IMR-90 (cell line): ENCODE measurements around the gene TGM2. TPM values are rescaled to one million over a fixed set of nuclear protein-coding genes. Genes with fewer than 3 reads are reported as not detected.

ENCODE experiments used
- ATAC-seq: fragments of 200-7000 bp; cut with Tn5 transposase; 2 replicates; pipeline ENCODE4 v1.9.1; 2020; ENCODE audit warnings: low read depth, mild to moderate bottlenecking, moderate library complexity
- BruUV-seq: library from RNA; stranded (reverse); fragments of 400-500 nt; replicated peaks from 2 replicates; lab custom pipeline; 2021; lab: Mats Ljungman, UMichigan
- CTCF ChIA-PET: fragments of 300-600 bp; formaldehyde crosslinking; extraction: SDS; loops from one replicate; lab custom pipeline; 2021; ENCODE audit warnings: antibody characterized with exemption; lab: Yijun Ruan, JAX
- POLR2A ChIA-PET: fragments of 300-600 bp; sonication (Branson Sonifier 250); formaldehyde crosslinking; loops from one replicate; lab custom pipeline; 2022; ENCODE audit warnings: antibody characterized with exemption; ENCODE audit not compliant: unreplicated experiment; lab: Charles Lee
- DNase-seq: peaks from one replicate; pipeline ENCODE4 v3.0.0; 2013
- H2AFZ ChIP-seq: replicated peaks from 2 replicates; pipeline ENCODE3; 2013; ENCODE audit warnings: low read length, mild to moderate bottlenecking; ENCODE audit not compliant: poor library complexity
- H2AK5ac ChIP-seq: 2 replicates; pipeline ENCODE4 v1.6.1; 2013; ENCODE audit warnings: low read depth, low read length, inconsistent platforms
- H2AK9ac ChIP-seq: replicated peaks from 2 replicates; pipeline ENCODE3; 2013; ENCODE audit warnings: mild to moderate bottlenecking, low read depth, low read length, moderate library complexity; ENCODE audit not compliant: poor library complexity
- H2BK120ac ChIP-seq: 2 replicates; pipeline ENCODE4 v1.6.1; 2013; ENCODE audit warnings: low read depth, low read length, inconsistent platforms
- H2BK15ac ChIP-seq: 3 replicates; pipeline ENCODE4 v1.6.1; 2013; ENCODE audit warnings: low read depth, low read length, inconsistent platforms
- H2BK20ac ChIP-seq: 2 replicates; pipeline ENCODE4 v1.6.1; 2013; ENCODE audit warnings: low read depth, mild to moderate bottlenecking, inconsistent platforms, low read length, moderate library complexity
- H2BK5ac ChIP-seq: 2 replicates; pipeline ENCODE4 v1.6.1; 2013; ENCODE audit warnings: mild to moderate bottlenecking, low read depth, low read length, inconsistent platforms; ENCODE audit not compliant: poor library complexity, severe bottlenecking
- H3K14ac ChIP-seq: replicated peaks from 2 replicates; pipeline ENCODE4 v1.6.1; 2013; ENCODE audit warnings: low read depth, low read length, inconsistent platforms
- H3K18ac ChIP-seq: 2 replicates; pipeline ENCODE4 v1.6.1; 2013; ENCODE audit warnings: low read depth, low read length, control low read depth
- H3K23ac ChIP-seq: 2 replicates; pipeline ENCODE4 v1.6.1; 2013; ENCODE audit warnings: low read depth, low read length, inconsistent platforms
- H3K27ac ChIP-seq: 2 replicates; pipeline ENCODE4 v1.5.1; 2013; ENCODE audit warnings: mild to moderate bottlenecking, control low read depth, low read length; ENCODE audit not compliant: insufficient read depth
- H3K27me3 ChIP-seq: 2 replicates; pipeline ENCODE4 v1.6.1; 2013; ENCODE audit warnings: low read length; ENCODE audit not compliant: control insufficient read depth, insufficient read depth
- H3K36me3 ChIP-seq: 2 replicates; pipeline ENCODE4 v1.6.1; 2013; ENCODE audit warnings: low read length, mixed read lengths; ENCODE audit not compliant: control insufficient read depth, insufficient read depth
- H3K4ac ChIP-seq: 2 replicates; pipeline ENCODE4 v1.6.1; 2013; ENCODE audit warnings: low read depth, low read length, inconsistent platforms
- H3K4me1 ChIP-seq: 2 replicates; pipeline ENCODE4 v1.6.1; 2013; ENCODE audit warnings: low read length, mixed read lengths; ENCODE audit not compliant: control insufficient read depth, insufficient read depth
- H3K4me2 ChIP-seq: 2 replicates; pipeline ENCODE4 v1.6.1; 2013; ENCODE audit warnings: low read depth, mild to moderate bottlenecking, control low read depth, low read length, moderate library complexity
- H3K4me3 ChIP-seq: 2 replicates; pipeline ENCODE4 v1.5.1; 2013; ENCODE audit warnings: low read depth, mild to moderate bottlenecking, control low read depth, low read length, moderate library complexity; ENCODE audit not compliant: insufficient read depth
- H3K56ac ChIP-seq: 2 replicates; pipeline ENCODE4 v1.6.1; 2013; ENCODE audit warnings: low read length, inconsistent platforms; ENCODE audit not compliant: insufficient read depth; ENCODE audit errors: extremely low read depth
- H3K79me1 ChIP-seq, 2 experiments: 2 replicates each; pipeline ENCODE4 v1.6.1; 2013; ENCODE audit warnings: low read length in 2 of 2, inconsistent platforms in 1 of 2, low read depth in 1 of 2
- H3K9ac ChIP-seq: 2 replicates; pipeline ENCODE4 v1.6.1; 2013; ENCODE audit warnings: low read depth, low read length, control low read depth
- H3K9me1 ChIP-seq: 2 replicates; pipeline ENCODE4 v1.6.1; 2013; ENCODE audit warnings: low read length, inconsistent platforms; ENCODE audit not compliant: insufficient read depth
- H3K9me3 ChIP-seq: 2 replicates; pipeline ENCODE4 v1.6.1; 2013; ENCODE audit warnings: low read length; ENCODE audit not compliant: control insufficient read depth, insufficient read depth
- H4K20me1 ChIP-seq: 2 replicates; pipeline ENCODE4 v1.6.1; 2013; ENCODE audit warnings: low read length, inconsistent platforms; ENCODE audit not compliant: insufficient read depth
- H4K5ac ChIP-seq: 2 replicates; pipeline ENCODE4 v1.6.1; 2013; ENCODE audit warnings: mild to moderate bottlenecking, low read depth, low read length, control low read depth
- H4K8ac ChIP-seq, 2 experiments: 2 replicates each; pipeline ENCODE4 v1.6.1; 2013; ENCODE audit warnings: low read depth in 2 of 2, low read length in 2 of 2, control low read depth in 1 of 2, inconsistent platforms in 1 of 2
- H4K91ac ChIP-seq: 2 replicates; pipeline ENCODE4 v1.6.1; 2013; ENCODE audit warnings: low read depth, low read length, inconsistent platforms; ENCODE audit not compliant: insufficient read depth
- CHD1 ChIP-seq: IDR thresholded peaks from 2 replicates; pipeline ENCODE4 v1.6.1; 2012; ENCODE audit warnings: low read depth, low read length, improper control_type of control experiment
- FOS ChIP-seq: fragments of 150-350 bp; IDR thresholded peaks from 2 replicates; pipeline ENCODE4 v1.6.1; 2016; ENCODE audit warnings: low read depth, low read length
- MAFK ChIP-seq: IDR thresholded peaks from 2 replicates; pipeline ENCODE4 v1.6.1; 2012; ENCODE audit warnings: low read depth, low read length, improper control_type of control experiment
- MAZ ChIP-seq: IDR thresholded peaks from 2 replicates; pipeline ENCODE4 v1.6.1; 2012; ENCODE audit warnings: low read depth, mild to moderate bottlenecking, low read length, improper control_type of control experiment, moderate library complexity, borderline replicate concordance
- MXI1 ChIP-seq: IDR thresholded peaks from 2 replicates; pipeline ENCODE4 v1.6.1; 2012; ENCODE audit warnings: low read depth, mild to moderate bottlenecking, low read length, moderate library complexity, borderline replicate concordance
- NFE2L2 ChIP-seq: fragments of 150-350 bp; IDR thresholded peaks from 2 replicates; pipeline ENCODE4 v1.6.1; 2016; ENCODE audit warnings: low read depth, mild to moderate bottlenecking, low read length
- POLR2A ChIP-seq: IDR thresholded peaks from 2 replicates; pipeline ENCODE4 v1.6.1; 2012; ENCODE audit warnings: mild to moderate bottlenecking, low read depth, low read length
- RAD21 ChIP-seq: IDR thresholded peaks from 2 replicates; pipeline ENCODE4 v1.6.1; 2012; ENCODE audit warnings: low read length, improper control_type of control experiment
- RFX5 ChIP-seq: IDR thresholded peaks from 2 replicates; pipeline ENCODE4 v1.8.0; 2012; ENCODE audit warnings: low read depth, mild to moderate bottlenecking, low read length, moderate library complexity
- USF2 ChIP-seq: fragments of 150-350 bp; IDR thresholded peaks from 2 replicates; pipeline ENCODE4 v1.6.1; 2017; ENCODE audit warnings: mild to moderate bottlenecking, antibody characterized with exemption, low read length, low read depth
- WGBS, 2 experiments: methylation state at CpG; one replicate each; pipeline versions ENCODE4 v1.1.5 to v1.1.7; 2013; ENCODE audit warnings: missing lambda C conversion rate in 2 of 2; ENCODE audit not compliant: insufficient read length in 1 of 2; ENCODE audit errors: extremely low coverage in 2 of 2; 5-methylcytosine and 5-hydroxymethylcytosine counted together
- dilution Hi-C: fragments of 300-500 bp; cut with HindIII; formaldehyde crosslinking; loops from one replicate; pipeline ENCODE4 v1.14.3; 2018; ENCODE audit warnings: low sequenced_read_pairs; ENCODE audit not compliant: unreplicated experiment
- in situ Hi-C: fragments of 300-500 bp; cut with MboI; formaldehyde crosslinking; loops from 3 replicates; pipeline ENCODE4 v1.14.3; 2019; ENCODE audit warnings: low sequenced_read_pairs, inconsistent platforms, mixed read lengths
- intact Hi-C: fragments of 100-400 bp; cut with micrococcal nuclease; formaldehyde crosslinking; loops from 2 replicates; pipeline ENCODE4 v1.10.0; 2022
- polyA plus RNA-seq, 3 experiments: library from polyadenylated mRNA; depleted of rRNA; stranded (reverse); fragments of >200 nt; gene quantifications; 2 replicates each; pipeline ENCODE4 v1.2.3, GENCODE V29; 2012; ENCODE audit warnings: low replicate concordance in 1 of 3
- total RNA-seq: library from RNA; depleted of rRNA; stranded (reverse); fragments of >200 nt; gene quantifications from 2 replicates; pipeline ENCODE4 v1.2.3, GENCODE V29; 2012

The TGM2 gene
- total and polyA plus RNA-seq, 2 of the 4 experiments (the other 2 are of a cell fraction), result 239 to 268 TPM

DNA sequence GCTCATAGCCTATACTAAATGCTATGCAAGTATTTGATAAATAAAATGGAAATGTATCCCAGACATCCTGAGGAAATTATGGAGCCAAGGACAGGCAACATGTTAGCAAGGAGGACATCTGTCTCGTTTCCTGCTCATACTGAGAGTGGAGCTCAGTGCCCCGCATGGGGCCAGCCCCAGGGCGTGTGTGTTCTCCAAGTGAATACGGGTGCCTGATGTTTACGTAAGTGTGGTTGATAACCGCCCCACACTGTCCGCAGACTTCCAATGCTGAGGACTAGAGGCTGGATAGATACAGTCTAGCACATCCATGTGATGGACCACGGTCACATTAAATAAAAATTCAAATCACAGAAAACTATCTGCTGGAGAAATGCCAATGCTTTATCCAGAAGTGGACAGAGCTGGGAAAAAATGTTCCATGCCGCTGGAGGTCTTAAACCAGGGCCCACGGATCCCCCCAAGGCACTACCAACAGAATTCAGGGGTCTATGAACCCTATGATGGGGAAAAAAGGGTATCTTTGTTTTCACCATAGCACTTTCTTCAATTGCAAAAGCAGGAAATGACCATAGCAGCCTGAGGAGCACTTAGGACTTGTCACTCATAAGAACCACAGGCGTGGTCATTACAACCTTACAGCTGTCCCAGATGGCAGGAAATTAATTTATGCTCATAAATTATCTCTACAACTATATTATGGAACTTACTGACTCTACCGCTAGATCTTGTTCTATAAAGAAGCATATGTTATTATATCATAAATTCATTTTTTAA is 24.9 kb downstream of the TGM2 start:
- ATAC-seq, result no peak
- in situ Hi-C loops, result no loop called here
- intact Hi-C loops, result no loop called here
- dilution Hi-C loops, result no loop called here
- H3K4ac ChIP-seq, result no peak overlapping the region; the same call in 1 of the 2 replicates
- no peak overlapping the region for H3K23ac ChIP-seq
- no peak overlapping the region for H3K56ac ChIP-seq
- H3K9me1 ChIP-seq, result peaks cover 28% of the 10 kb centered on the region
- H3K79me1 ChIP-seq, result peaks cover 4 to 28% of the 10 kb centered on the region in 2 experiments; a peak in 3 of 4 replicates
- ChIA-PET CTCF (interaction anchor here (1.0 kb wide), 1 partner anchor 23 kb away, joined by 3 read pairs; no protein-coding TSS in a partner anchor), POLR2A (no interaction called here)
- no peak overlapping the region for H3K18ac ChIP-seq
- no peak overlapping the region for H4K91ac ChIP-seq
- no peak overlapping the region for H3K9ac ChIP-seq
- H2AK9ac ChIP-seq, result no peak overlapping the region
- no peak overlapping the region for H2BK5ac ChIP-seq
- H3K4me3 ChIP-seq, result no peak overlapping the region
- no peaks in the 10 kb centered on the region for H3K27me3 ChIP-seq
- H3K4me1 ChIP-seq, result peaks cover 17% of the 10 kb centered on the region
- no peak overlapping the region for H4K8ac ChIP-seq
- H3K36me3 ChIP-seq, result peaks cover 65% of the 10 kb centered on the region
- no peak for TF ChIP-seq RAD21
- no peak for TF ChIP-seq FOS
- no peak for TF ChIP-seq RFX5
- no peak for TF ChIP-seq MAZ
- TF ChIP-seq MAFK, result no peak
- TF ChIP-seq POLR2A, result no peak
- TF ChIP-seq NFE2L2, result no peak
- no peak for TF ChIP-seq MXI1
- no peak for TF ChIP-seq CHD1
- no peak for TF ChIP-seq USF2
- H4K5ac ChIP-seq, result no peak overlapping the region
- 62% methylated on average over 4 of the region's 12 CpGs; no CpG with 5 or more reads in 1 of the 2 experiments for WGBS, 2 experiments
- no peak overlapping the region for H3K27ac ChIP-seq
- no TSS peak for BruUV-seq
- no peak overlapping the region for H3K4me2 ChIP-seq
- no peak for DNase-seq
- no peak overlapping the region for H2BK120ac ChIP-seq
- no peak overlapping the region for H2BK20ac ChIP-seq
- no peak overlapping the region for H2AK5ac ChIP-seq
- no peak overlapping the region for H2BK15ac ChIP-seq
- H3K14ac ChIP-seq, result no peak overlapping the region
- H4K20me1 ChIP-seq, result no peaks in the 10 kb centered on the region
- no peak overlapping the region for H2AFZ ChIP-seq
- H3K9me3 ChIP-seq, result no peaks in the 10 kb centered on the region
